ENCODE measurements around the gene PTCRA.
A peak's percentile ranks its signal among the peaks of the same experiment; 100 is the strongest.
"Not testable (repeated sequence)": the region's sequence is repeated elsewhere in the genome, so short reads cannot be mapped to it uniquely, and the experiment has no call there.

PTCRA gene

DNA sequence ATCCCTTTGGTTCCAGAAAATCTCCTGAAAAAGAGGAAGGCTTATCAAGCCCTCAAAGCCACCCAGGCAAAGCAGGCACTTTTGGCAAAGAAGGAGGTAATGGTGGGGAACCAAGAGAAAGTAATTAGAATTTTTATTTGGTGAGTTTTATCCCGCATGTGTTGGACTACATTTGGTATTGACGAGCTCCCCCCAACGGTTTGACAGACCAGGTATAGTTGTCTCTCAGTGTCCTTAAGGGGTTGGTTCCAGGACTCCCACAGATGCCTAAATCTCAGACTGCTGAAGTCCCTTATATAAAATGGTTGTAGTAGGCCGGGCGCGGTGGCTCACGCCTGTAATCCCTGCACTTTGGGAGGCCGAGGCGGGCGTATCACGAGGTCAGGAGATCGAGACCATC lies 35.0 kb upstream of the PTCRA start:
- H3K27me3 ChIP-seq (ENCODE audit: insufficient read depth, low read length); H3F3A ChIP-seq (ENCODE audit: insufficient read depth, low read length); H3K9me2 ChIP-seq (ENCODE audit: low read depth, low read length); H2AFZ ChIP-seq (ENCODE audit: low read length); H4K20me1 ChIP-seq (ENCODE audit: insufficient read depth, low read length); H3K9me3 ChIP-seq (ENCODE audit: low read length): not testable (repeated sequence)
- peak overlapping the region; percentile 92 for H3K9ac ChIP-seq (ENCODE audit: low read length)
- TF ChIP-seq, protein P1, sequence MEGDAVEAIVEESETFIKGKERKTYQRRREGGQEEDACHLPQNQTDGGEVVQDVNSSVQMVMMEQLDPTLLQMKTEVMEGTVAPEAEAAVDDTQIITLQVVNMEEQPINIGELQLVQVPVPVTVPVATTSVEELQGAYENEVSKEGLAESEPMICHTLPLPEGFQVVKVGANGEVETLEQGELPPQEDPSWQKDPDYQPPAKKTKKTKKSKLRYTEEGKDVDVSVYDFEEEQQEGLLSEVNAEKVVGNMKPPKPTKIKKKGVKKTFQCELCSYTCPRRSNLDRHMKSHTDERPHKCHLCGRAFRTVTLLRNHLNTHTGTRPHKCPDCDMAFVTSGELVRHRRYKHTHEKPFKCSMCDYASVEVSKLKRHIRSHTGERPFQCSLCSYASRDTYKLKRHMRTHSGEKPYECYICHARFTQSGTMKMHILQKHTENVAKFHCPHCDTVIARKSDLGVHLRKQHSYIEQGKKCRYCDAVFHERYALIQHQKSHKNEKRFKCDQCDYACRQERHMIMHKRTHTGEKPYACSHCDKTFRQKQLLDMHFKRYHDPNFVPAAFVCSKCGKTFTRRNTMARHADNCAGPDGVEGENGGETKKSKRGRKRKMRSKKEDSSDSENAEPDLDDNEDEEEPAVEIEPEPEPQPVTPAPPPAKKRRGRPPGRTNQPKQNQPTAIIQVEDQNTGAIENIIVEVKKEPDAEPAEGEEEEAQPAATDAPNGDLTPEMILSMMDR (IDR thresholded peaks at IDR 0.05; ENCODE audit: low read length) = peak; percentile 33; the same call in 1 of the 2 replicates
- H3K4me3 ChIP-seq (ENCODE audit: low read depth, low read length, poor library complexity, severe bottlenecking) = peak overlapping the region; percentile 93
- peaks cover 51% of the 10 kb centered on the region for H3K36me3 ChIP-seq (ENCODE audit: insufficient read depth, low read length)
- peak overlapping the region; percentile 93 for H3K27ac ChIP-seq (ENCODE audit: low read depth, low read length, poor library complexity, severe bottlenecking)
- peak overlapping the region; percentile 80 for H3K4me2 ChIP-seq (ENCODE audit: low read length)
- H3K4me1 ChIP-seq (ENCODE audit: insufficient read depth, low read length, severe bottlenecking) = peaks cover 30% of the 10 kb centered on the region
- H3K79me2 ChIP-seq (ENCODE audit: insufficient read depth, low read length) = peaks cover 21% of the 10 kb centered on the region

DNA sequence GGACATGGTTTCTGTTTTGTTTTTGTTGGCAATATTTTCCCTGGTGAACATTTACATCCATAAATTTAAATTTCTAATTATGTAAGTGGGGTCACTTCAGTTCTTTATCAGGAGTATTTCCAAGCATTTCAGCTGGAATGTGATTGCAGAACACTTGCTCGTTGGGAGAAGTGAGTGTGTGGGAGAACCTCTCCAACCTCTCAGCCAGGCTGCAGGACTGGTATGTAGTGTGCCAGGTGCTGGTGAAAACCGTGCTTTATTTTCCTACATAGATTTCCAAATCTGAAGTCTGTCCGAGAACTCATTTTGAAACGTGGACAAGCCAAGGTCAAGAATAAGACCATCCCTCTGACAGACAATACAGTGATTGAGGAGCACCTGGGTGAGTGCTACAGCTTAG lies 30.2 kb upstream of the PTCRA start:
- Histone ChIP-seq H3K9me3 (ENCODE audit: low read length) (no peaks in the 10 kb centered on the region), H3K36me3 (ENCODE audit: insufficient read depth, low read length) (peaks cover 67% of the 10 kb centered on the region), H3K27ac (ENCODE audit: low read depth, low read length, poor library complexity, severe bottlenecking) (no peak overlapping the region), H3K9me2 (ENCODE audit: low read depth, low read length) (no peaks in the 10 kb centered on the region), H3K4me2 (ENCODE audit: low read length) (no peak overlapping the region), H2AFZ (ENCODE audit: low read length) (no peak overlapping the region), H3K4me1 (ENCODE audit: insufficient read depth, low read length, severe bottlenecking) (peaks cover 26% of the 10 kb centered on the region), H4K20me1 (ENCODE audit: insufficient read depth, low read length) (no peaks in the 10 kb centered on the region), H3F3A (ENCODE audit: insufficient read depth, low read length) (peaks cover 6% of the 10 kb centered on the region; the same call in 1 of the 2 replicates), H3K9ac (ENCODE audit: low read length) (no peak overlapping the region), H3K79me2 (ENCODE audit: insufficient read depth, low read length) (peaks cover 13% of the 10 kb centered on the region), H3K27me3 (ENCODE audit: insufficient read depth, low read length) (no peaks in the 10 kb centered on the region), H3K4me3 (ENCODE audit: low read depth, low read length, poor library complexity, severe bottlenecking) (no peak overlapping the region)
- no peak for TF ChIP-seq EZH2 (IDR thresholded peaks at IDR 0.05; ENCODE audit: borderline replicate concordance, low read length)
- TF ChIP-seq, protein P1 (IDR thresholded peaks at IDR 0.05; ENCODE audit: low read length) = no peak

DNA sequence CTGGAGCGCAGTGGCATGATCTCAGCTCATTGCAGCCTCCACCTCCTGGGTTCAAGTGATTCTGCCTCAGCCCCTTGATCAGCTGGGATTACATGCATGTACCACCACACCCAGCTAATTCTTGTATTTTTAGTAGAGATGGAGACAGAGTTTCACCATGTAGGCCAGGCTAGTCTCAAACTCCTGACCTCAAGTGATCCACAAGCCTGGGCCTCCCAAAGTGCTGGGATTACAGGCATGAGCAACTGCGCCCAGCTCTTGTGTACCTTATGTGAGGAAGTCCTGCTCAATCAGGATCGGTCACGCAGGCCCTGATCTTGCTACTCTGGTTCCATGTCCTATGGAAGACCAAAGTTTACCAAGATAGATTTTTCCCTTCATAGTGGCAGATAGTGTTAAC lies 27.7 kb upstream of the PTCRA start:
- H3K9me2 ChIP-seq (ENCODE audit: low read depth, low read length); H2AFZ ChIP-seq (ENCODE audit: low read length); H3K9me3 ChIP-seq (ENCODE audit: low read length); H4K20me1 ChIP-seq (ENCODE audit: insufficient read depth, low read length); H3F3A ChIP-seq (ENCODE audit: insufficient read depth, low read length); H3K27ac ChIP-seq (ENCODE audit: low read depth, low read length, poor library complexity, severe bottlenecking); H3K9ac ChIP-seq (ENCODE audit: low read length); H3K79me2 ChIP-seq (ENCODE audit: insufficient read depth, low read length); H3K4me2 ChIP-seq (ENCODE audit: low read length); H3K4me3 ChIP-seq (ENCODE audit: low read depth, low read length, poor library complexity, severe bottlenecking); H3K27me3 ChIP-seq (ENCODE audit: insufficient read depth, low read length): not testable (repeated sequence)
- Histone ChIP-seq H3K4me1 (ENCODE audit: insufficient read depth, low read length, severe bottlenecking) (peaks cover 34% of the 10 kb centered on the region), H3K36me3 (ENCODE audit: insufficient read depth, low read length) (peaks cover 44% of the 10 kb centered on the region)

DNA sequence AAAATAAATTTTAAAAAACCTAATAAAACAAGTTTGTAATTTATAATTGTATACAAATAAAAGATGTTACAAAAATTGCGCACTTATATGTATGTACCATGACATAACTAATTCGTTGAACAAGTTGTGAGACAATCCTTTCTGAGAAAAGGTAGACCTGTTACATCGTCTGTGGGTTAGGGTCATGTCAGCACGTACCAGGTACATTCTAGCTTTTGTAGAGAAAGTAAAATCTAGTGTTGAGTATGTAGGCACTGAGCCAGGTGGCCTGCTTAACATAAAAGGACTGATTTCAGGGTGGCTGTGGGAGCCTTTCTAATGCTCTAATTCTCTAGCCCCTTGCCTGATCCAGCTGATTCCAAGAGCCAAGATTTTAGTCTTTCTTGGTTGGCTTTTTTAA lies 26.0 kb upstream of the PTCRA start:
- no peak for TF ChIP-seq EZH2 (IDR thresholded peaks at IDR 0.05; ENCODE audit: borderline replicate concordance, low read length)
- TF ChIP-seq, protein P1 (IDR thresholded peaks at IDR 0.05; ENCODE audit: low read length) = no peak
- Histone ChIP-seq H4K20me1 (ENCODE audit: insufficient read depth, low read length) (no peaks in the 10 kb centered on the region), H3K27ac (ENCODE audit: low read depth, low read length, poor library complexity, severe bottlenecking) (peak overlapping the region; percentile 75), H3K9me2 (ENCODE audit: low read depth, low read length) (no peaks in the 10 kb centered on the region), H3K4me1 (ENCODE audit: insufficient read depth, low read length, severe bottlenecking) (peaks cover 48% of the 10 kb centered on the region), H3K27me3 (ENCODE audit: insufficient read depth, low read length) (no peaks in the 10 kb centered on the region), H3K36me3 (ENCODE audit: insufficient read depth, low read length) (peaks cover 28% of the 10 kb centered on the region), H3K4me3 (ENCODE audit: low read depth, low read length, poor library complexity, severe bottlenecking) (peak overlapping the region; percentile 77), H3K4me2 (ENCODE audit: low read length) (peak overlapping the region; percentile 92), H2AFZ (ENCODE audit: low read length) (no peak overlapping the region), H3K9ac (ENCODE audit: low read length) (peak overlapping the region; percentile 84), H3K79me2 (ENCODE audit: insufficient read depth, low read length) (no peaks in the 10 kb centered on the region), H3K9me3 (ENCODE audit: low read length) (no peaks in the 10 kb centered on the region), H3F3A (ENCODE audit: insufficient read depth, low read length) (peaks cover 6% of the 10 kb centered on the region; the same call in 1 of the 2 replicates)

Data from OCI-LY1 (cell line).